GM12874 (cell line): Measurements from ENCODE around the gene SNX3.
A peak's percentile ranks its signal among the peaks of the same experiment; 100 is the strongest.

ENCODE experiments used
- CTCF ChIP-seq: IDR thresholded peaks from 2 replicates; pipeline ENCODE4 v1.5.1; 2011; ENCODE audit warnings: low read depth, mild to moderate bottlenecking, control low read depth, low read length, moderate library complexity; ENCODE audit not compliant: insufficient read depth

The SNX3 gene

GRCh38 chr6:108179741-108180140, 81.1 kb downstream of the SNX3 start:
- no peak for TF ChIP-seq CTCF

GRCh38 chr6:108176281-108177089, 84.4 kb downstream of the SNX3 start:
- no peak for TF ChIP-seq CTCF

- peak; percentile 50 for TF ChIP-seq CTCF
Observed at GRCh38 chr6:108175592-108176279, 85.1 kb downstream of the SNX3 start.

GRCh38 chr6:108175176-108175591, 85.7 kb downstream of the SNX3 start:
- TF ChIP-seq CTCF = no peak

- TF ChIP-seq CTCF = no peak
Observed at GRCh38 chr6:108174371-108175175, 86.3 kb downstream of the SNX3 start.

- no peak for TF ChIP-seq CTCF
Observed at GRCh38 chr6:108171918-108172516, 88.8 kb downstream of the SNX3 start.
